Ecto neural progenitor cell (in vitro differentiated cells): ENCODE measurements around the gene FLT4.

ENCODE experiments used
- DNase-seq: peaks from one replicate; pipeline ENCODE4 v3.0.0-alpha.2; 2018; ENCODE audit warnings: low spot score

The FLT4 gene

GRCh38 chr5:180642181-180642775 lies 7.1 kb downstream of the FLT4 start:
- DNase-seq = no peak

- no peak for DNase-seq
Measured at GRCh38 chr5:180641566-180641900, 7.9 kb downstream of the FLT4 start.

GRCh38 chr5:180640861-180641565 lies 8.4 kb downstream of the FLT4 start:
- peak; percentile 41 for DNase-seq

DNA sequence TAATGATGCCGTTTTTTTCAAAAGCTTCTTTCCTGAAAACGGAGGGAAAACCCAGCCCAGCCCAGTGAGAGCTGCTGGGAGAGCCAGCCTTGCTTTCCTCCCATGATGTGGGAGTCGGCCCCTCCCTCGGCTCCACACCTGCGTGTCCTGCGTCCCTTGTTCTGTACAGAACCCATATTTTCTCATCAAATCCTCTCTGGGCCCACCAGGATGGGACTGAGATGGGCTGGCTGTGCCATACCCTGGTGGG lies 8.9 kb downstream of the FLT4 start:
- no peak for DNase-seq

- no peak for DNase-seq
Measured at GRCh38 chr5:180639741-180640610, 9.4 kb downstream of the FLT4 start.

DNA sequence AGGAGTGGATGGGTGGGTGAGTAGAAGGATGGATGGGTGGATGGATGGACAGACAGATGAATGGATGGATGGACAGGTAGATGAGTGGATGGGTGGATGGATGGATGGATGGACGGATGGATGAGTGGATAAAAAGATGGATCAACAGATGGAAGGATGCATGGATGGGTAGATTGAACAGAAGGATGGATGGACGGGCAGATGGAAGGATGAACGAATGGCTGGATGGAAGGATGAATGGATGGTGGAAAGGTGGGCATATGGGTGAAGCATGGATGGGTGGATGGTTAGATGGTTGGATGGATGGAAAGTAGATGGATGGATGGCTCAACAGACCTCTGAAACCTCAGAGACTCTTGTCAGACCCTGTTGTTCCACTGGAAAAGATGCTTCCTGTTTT lies 10.1 kb downstream of the FLT4 start:
- DNase-seq = no peak

DNA sequence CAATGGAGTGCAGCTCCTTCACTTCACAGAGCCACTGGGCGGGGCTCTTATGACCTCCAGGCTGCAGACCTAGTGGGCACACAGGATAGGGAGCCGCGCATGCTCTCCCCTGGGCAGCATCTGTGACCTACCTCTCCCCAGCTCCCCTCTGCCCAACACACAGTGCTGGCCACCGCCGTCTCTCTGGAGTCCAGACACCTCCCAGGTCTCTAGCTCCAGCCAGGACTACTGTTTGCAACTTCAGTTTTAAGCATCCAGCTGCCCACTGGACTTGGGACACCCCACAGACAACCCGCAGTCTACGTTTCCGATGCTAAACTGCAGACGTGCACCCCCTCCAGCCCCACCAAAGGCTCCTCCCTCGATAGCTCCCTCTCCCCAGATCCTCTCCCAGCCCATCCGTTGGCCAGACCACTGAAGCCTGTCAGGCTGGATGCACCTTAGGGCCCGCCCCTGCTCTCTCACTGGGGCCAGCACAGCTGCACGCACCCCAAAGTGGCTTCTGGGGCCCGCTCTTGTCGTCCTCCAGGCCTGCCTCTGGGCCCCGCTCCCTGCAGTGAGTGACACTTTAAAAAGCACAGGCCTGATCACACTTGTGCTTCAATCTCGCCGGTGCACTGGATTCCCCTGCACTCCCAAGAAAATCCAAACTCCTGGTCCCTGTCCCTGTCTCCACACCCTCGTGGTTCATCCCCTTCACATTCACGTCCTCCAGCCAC lies 11.3 kb downstream of the FLT4 start:
- no peak for DNase-seq

GRCh38 chr5:180636403-180637075 lies 12.9 kb downstream of the FLT4 start:
- no peak for DNase-seq

GRCh38 chr5:180636016-180636402 lies 13.4 kb downstream of the FLT4 start:
- DNase-seq = no peak

- DNase-seq = no peak
Measured at GRCh38 chr5:180633283-180634177, 15.9 kb downstream of the FLT4 start.

GRCh38 chr5:180632768-180633167 lies 16.6 kb downstream of the FLT4 start:
- DNase-seq = no peak

GRCh38 chr5:180631549-180632383 lies 17.6 kb downstream of the FLT4 start:
- DNase-seq = no peak

DNA sequence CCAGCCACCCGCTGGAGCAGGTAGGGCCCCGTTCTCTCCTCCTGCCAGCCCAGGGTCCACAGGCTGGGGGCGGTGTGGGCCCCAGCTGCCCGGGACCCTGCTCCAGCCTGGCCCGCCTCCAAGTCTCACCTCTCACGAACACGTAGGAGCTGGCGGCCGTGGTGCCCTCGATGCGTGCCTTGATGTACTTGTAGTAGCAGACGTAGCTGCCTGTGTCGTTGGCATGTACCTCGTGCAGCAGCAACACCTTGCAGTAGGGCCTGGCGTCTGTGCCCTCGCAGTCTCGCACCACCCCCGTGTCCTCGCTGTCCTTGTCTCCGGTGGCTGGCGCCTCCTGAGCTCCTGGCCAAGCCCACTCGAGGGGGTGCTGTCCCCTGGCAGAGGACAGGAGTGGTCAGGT lies 19.0 kb downstream of the FLT4 start:
- DNase-seq = no peak

- no peak for DNase-seq
Measured at GRCh38 chr5:180629831-180630382, 19.5 kb downstream of the FLT4 start.

GRCh38 chr5:180628827-180629750 lies 20.3 kb downstream of the FLT4 start:
- DNase-seq = no peak

GRCh38 chr5:180628211-180628610 lies 21.2 kb downstream of the FLT4 start:
- DNase-seq = no peak

GRCh38 chr5:180627386-180628120 lies 21.8 kb downstream of the FLT4 start:
- DNase-seq = no peak
